KOPT-K1 (cell line): Measurements from ENCODE around the gene CAPNS1.
A peak's percentile ranks its signal among the peaks of the same experiment; 100 is the strongest.

Source experiments
- H3K27ac ChIP-seq: fragments of 200-600 bp; sonication (generic); 2 replicates; pipeline ENCODE4 v1.5.1; 2016; ENCODE audit warnings: antibody characterized with exemption, mild to moderate bottlenecking, low read depth, low read length; ENCODE audit not compliant: poor library complexity, severe bottlenecking
- H3K36me3 ChIP-seq: fragments of 200-600 bp; sonication (generic); 2 replicates; pipeline ENCODE4 v1.5.1; 2017; ENCODE audit warnings: antibody characterized with exemption, mild to moderate bottlenecking, low read length, moderate library complexity; ENCODE audit not compliant: insufficient read depth
- H3K9me3 ChIP-seq: fragments of 200-600 bp; sonication (generic); 2 replicates; pipeline ENCODE4 v1.5.1; 2017; ENCODE audit warnings: antibody characterized with exemption, low read length, mild to moderate bottlenecking; ENCODE audit not compliant: insufficient read depth, poor library complexity, severe bottlenecking

The CAPNS1 gene

GRCh38 chr19:36110487-36111199, 29.2 kb upstream of the CAPNS1 start, which contains the start of gene OVOL3:
TSS of gene OVOL3 (plus strand) at chr19:36111143. CDS start at chr19:36111203, 60 bp downstream.
- Histone ChIP-seq H3K9me3 (no peaks in the 10 kb centered on the region), H3K27ac (no peak within 1 kb of the TSS)

GRCh38 chr19:36111200-36111539, 28.7 kb upstream of the CAPNS1 start:
- Histone ChIP-seq H3K36me3 (peaks cover 35% of the 10 kb centered on the region), H3K27ac (no peak overlapping the region), H3K9me3 (no peaks in the 10 kb centered on the region)

More at GRCh38 chr19:36110487-36111199, 29.2 kb upstream of the CAPNS1 start, which contains the start of gene OVOL3:
- H3K36me3 ChIP-seq = peaks cover 40% of the 10 kb centered on the region

- Histone ChIP-seq H3K9me3 (no peaks in the 10 kb centered on the region), H3K27ac (no peak overlapping the region), H3K36me3 (peaks cover 35% of the 10 kb centered on the region; the same call in 1 of the 2 replicates)
Measured at GRCh38 chr19:36112678-36113077, 27.2 kb upstream of the CAPNS1 start.

- Histone ChIP-seq H3K36me3 (peaks cover 42% of the 10 kb centered on the region; the same call in 1 of the 2 replicates), H3K27ac (no peak overlapping the region), H3K9me3 (no peaks in the 10 kb centered on the region)
Measured at GRCh38 chr19:36113425-36113824, 26.4 kb upstream of the CAPNS1 start.

GRCh38 chr19:36113894-36114720, 25.8 kb upstream of the CAPNS1 start:
- H3K36me3 ChIP-seq = peaks cover 49% of the 10 kb centered on the region
- peak overlapping the region; percentile 68 for H3K27ac ChIP-seq

GRCh38 chr19:36114721-36115452, 25.0 kb upstream of the CAPNS1 start, which contains the start of gene POLR2I:
TSS of gene POLR2I (minus strand) at chr19:36114875. CDS start at chr19:36114856, 19 bp downstream.
- Histone ChIP-seq H3K27ac (peak within 1 kb of the TSS; percentile 68), H3K9me3 (no peaks in the 10 kb centered on the region), H3K36me3 (peaks cover 56% of the 10 kb centered on the region)

More at GRCh38 chr19:36113894-36114720, 25.8 kb upstream of the CAPNS1 start:
- H3K9me3 ChIP-seq = no peaks in the 10 kb centered on the region

GRCh38 chr19:36115453-36116343, 24.2 kb upstream of the CAPNS1 start, which contains the start of gene TBCB:
TSS of gene TBCB (plus strand) at chr19:36115468. CDS start at chr19:36115561, 93 bp downstream.
- peak within 1 kb of the TSS; percentile 68 for H3K27ac ChIP-seq
- peaks cover 65% of the 10 kb centered on the region for H3K36me3 ChIP-seq
- no peaks in the 10 kb centered on the region for H3K9me3 ChIP-seq

DNA sequence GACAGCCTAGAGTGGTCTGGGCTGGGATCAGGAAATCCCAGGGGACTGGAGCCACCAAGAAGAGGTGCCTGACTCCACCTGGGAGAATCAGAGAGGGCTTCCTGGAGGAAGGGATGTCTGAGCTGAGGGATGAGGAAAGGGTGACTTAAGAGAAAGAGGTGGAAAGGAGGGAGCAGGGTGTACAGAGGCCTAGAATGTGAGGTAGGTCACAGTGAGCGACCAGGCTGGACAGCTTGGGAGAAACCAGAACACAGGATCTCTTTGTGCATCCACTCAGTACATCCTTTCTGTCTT, 23.6 kb upstream of the CAPNS1 start:
- Histone ChIP-seq H3K36me3 (peaks cover 65% of the 10 kb centered on the region), H3K9me3 (no peaks in the 10 kb centered on the region), H3K27ac (peak overlapping the region; percentile 68)

DNA sequence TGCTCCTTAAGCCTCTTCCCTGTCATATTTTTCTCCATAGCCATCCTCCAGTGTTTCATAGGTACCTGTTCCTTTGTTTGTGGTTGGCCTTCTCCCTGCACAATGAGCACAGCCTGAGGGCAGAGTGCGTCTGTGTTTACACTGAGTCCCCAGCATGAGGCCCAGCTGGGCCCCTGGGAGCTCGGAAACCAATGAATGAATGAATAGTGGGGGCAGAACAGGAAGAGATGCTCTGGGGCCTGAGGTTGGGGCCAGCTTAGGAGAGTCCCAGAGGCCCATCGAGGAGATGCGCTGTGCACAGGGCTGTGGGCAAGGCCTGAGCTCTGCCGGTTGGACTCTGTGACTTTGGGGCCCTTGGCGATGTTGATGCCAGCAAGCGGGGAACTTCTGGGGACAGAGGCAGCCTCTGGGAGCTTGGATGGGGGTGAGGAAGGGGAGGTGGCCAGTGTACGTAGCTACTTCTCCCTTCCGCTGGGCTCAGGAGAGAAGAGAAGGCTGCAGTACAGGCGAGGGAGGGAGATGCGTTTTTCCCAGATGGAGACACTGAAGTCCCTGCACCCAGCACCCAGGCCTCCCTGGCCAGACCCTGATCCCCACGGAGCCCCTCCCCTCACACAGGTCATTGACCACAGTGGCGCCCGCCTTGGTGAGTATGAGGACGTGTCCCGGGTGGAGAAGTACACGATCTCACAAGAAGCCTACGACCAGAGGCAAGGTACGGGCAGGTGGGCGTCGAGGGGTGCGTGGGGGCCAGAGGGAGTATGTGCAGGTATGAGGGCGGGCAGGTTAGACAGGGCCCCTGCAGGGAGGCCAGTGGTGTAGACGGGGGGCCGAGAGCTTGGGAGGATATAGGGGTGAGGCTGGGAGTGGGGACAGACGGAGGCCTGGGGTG, 19.5 kb upstream of the CAPNS1 start:
- peaks cover 83% of the 10 kb centered on the region for H3K36me3 ChIP-seq
- no peak overlapping the region for H3K27ac ChIP-seq
- H3K9me3 ChIP-seq = no peaks in the 10 kb centered on the region

GRCh38 chr19:36120984-36121358, 18.9 kb upstream of the CAPNS1 start:
- Histone ChIP-seq H3K9me3 (no peaks in the 10 kb centered on the region), H3K27ac (no peak overlapping the region), H3K36me3 (peaks cover 89% of the 10 kb centered on the region)

- Histone ChIP-seq H3K27ac (no peak overlapping the region), H3K9me3 (no peaks in the 10 kb centered on the region), H3K36me3 (peaks cover 90% of the 10 kb centered on the region)
Measured at GRCh38 chr19:36121486-36122124, 18.3 kb upstream of the CAPNS1 start.

GRCh38 chr19:36125557-36125956, 14.3 kb upstream of the CAPNS1 start:
- H3K36me3 ChIP-seq = peaks cover 51% of the 10 kb centered on the region

GRCh38 chr19:36128392-36128736, 11.5 kb upstream of the CAPNS1 start:
- no peaks in the 10 kb centered on the region for H3K9me3 ChIP-seq
- H3K36me3 ChIP-seq = peaks cover 27% of the 10 kb centered on the region
- H3K27ac ChIP-seq = peak overlapping the region; percentile 66

More at GRCh38 chr19:36125557-36125956, 14.3 kb upstream of the CAPNS1 start:
- H3K27ac ChIP-seq = no peak overlapping the region
- H3K9me3 ChIP-seq = no peaks in the 10 kb centered on the region
